Measurements from ENCODE around the gene MRPL37.

DNA sequence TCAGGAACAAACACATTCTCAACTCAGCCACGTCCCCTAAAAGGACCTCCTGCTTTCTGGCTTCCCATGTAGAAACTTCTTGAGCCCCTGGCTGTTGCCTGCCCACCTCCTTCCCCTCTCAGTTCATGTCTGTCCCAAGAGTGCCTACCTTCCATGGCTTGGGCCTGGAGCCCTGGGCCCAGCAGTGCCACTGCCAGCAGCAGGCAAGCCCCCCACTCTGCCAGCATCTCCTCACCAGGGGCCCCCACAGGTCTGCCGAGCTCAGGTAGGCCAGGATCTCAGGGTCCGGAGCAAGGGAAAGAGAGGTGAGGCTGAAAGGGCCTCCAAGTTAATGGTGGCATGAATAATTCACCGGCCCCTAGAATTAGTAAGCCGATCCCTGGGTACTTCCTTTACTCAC is 47.3 kb upstream of the MRPL37 start, which contains the start of gene CDCP2:
- TF ChIP-seq CTCF (tag by site-specific recombination; IDR thresholded peaks at IDR 0.05), result no peak
- no peak for TF ChIP-seq ZNF707 (tag by site-specific recombination; IDR thresholded peaks at IDR 0.05)
- TF ChIP-seq ZNF274 (IDR thresholded peaks at IDR 0.05; ENCODE audit: low read length), result no peak
- TF ChIP-seq ZNF274 (tag by site-specific recombination; IDR thresholded peaks at IDR 0.05; ENCODE audit: borderline replicate concordance), result no peak
- TF ChIP-seq REST (tag by site-specific recombination; IDR thresholded peaks at IDR 0.05), result no peak
- TF ChIP-seq MYNN (tag by site-specific recombination; IDR thresholded peaks at IDR 0.05; ENCODE audit: borderline replicate concordance), result no peak
- TF ChIP-seq, protein P1, sequence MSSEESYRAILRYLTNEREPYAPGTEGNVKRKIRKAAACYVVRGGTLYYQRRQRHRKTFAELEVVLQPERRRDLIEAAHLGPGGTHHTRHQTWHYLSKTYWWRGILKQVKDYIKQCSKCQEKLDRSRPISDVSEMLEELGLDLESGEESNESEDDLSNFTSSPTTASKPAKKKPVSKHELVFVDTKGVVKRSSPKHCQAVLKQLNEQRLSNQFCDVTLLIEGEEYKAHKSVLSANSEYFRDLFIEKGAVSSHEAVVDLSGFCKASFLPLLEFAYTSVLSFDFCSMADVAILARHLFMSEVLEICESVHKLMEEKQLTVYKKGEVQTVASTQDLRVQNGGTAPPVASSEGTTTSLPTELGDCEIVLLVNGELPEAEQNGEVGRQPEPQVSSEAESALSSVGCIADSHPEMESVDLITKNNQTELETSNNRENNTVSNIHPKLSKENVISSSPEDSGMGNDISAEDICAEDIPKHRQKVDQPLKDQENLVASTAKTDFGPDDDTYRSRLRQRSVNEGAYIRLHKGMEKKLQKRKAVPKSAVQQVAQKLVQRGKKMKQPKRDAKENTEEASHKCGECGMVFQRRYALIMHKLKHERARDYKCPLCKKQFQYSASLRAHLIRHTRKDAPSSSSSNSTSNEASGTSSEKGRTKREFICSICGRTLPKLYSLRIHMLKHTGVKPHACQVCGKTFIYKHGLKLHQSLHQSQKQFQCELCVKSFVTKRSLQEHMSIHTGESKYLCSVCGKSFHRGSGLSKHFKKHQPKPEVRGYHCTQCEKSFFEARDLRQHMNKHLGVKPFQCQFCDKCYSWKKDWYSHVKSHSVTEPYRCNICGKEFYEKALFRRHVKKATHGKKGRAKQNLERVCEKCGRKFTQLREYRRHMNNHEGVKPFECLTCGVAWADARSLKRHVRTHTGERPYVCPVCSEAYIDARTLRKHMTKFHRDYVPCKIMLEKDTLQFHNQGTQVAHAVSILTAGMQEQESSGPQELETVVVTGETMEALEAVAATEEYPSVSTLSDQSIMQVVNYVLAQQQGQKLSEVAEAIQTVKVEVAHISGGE (tag by site-specific recombination; conservative IDR thresholded peaks at IDR 0.05; ENCODE audit: low read depth), result no peak
- TF ChIP-seq, protein P2, sequence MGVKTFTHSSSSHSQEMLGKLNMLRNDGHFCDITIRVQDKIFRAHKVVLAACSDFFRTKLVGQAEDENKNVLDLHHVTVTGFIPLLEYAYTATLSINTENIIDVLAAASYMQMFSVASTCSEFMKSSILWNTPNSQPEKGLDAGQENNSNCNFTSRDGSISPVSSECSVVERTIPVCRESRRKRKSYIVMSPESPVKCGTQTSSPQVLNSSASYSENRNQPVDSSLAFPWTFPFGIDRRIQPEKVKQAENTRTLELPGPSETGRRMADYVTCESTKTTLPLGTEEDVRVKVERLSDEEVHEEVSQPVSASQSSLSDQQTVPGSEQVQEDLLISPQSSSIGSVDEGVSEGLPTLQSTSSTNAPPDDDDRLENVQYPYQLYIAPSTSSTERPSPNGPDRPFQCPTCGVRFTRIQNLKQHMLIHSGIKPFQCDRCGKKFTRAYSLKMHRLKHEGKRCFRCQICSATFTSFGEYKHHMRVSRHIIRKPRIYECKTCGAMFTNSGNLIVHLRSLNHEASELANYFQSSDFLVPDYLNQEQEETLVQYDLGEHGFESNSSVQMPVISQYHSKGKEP (tag by site-specific recombination; IDR thresholded peaks at IDR 0.05), result no peak
- no peak for TF ChIP-seq ZNF571 (tag by site-specific recombination; IDR thresholded peaks at IDR 0.05)
- TF ChIP-seq, protein P3, sequence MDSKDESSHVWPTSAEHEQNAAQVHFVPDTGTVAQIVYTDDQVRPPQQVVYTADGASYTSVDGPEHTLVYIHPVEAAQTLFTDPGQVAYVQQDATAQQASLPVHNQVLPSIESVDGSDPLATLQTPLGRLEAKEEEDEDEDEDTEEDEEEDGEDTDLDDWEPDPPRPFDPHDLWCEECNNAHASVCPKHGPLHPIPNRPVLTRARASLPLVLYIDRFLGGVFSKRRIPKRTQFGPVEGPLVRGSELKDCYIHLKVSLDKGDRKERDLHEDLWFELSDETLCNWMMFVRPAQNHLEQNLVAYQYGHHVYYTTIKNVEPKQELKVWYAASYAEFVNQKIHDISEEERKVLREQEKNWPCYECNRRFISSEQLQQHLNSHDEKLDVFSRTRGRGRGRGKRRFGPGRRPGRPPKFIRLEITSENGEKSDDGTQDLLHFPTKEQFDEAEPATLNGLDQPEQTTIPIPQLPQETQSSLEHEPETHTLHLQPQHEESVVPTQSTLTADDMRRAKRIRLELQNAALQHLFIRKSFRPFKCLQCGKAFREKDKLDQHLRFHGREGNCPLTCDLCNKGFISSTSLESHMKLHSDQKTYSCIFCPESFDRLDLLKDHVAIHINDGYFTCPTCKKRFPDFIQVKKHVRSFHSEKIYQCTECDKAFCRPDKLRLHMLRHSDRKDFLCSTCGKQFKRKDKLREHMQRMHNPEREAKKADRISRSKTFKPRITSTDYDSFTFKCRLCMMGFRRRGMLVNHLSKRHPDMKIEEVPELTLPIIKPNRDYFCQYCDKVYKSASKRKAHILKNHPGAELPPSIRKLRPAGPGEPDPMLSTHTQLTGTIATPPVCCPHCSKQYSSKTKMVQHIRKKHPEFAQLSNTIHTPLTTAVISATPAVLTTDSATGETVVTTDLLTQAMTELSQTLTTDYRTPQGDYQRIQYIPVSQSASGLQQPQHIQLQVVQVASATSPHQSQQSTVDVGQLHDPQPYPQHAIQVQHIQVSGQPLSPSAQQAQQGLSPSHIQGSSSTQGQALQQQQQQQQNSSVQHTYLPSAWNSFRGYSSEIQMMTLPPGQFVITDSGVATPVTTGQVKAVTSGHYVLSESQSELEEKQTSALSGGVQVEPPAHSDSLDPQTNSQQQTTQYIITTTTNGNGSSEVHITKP (tag by site-specific recombination; IDR thresholded peaks at IDR 0.05), result no peak
- TF ChIP-seq YY1 (tag by site-specific recombination; IDR thresholded peaks at IDR 0.05), result no peak
- TF ChIP-seq ZNF362 (tag by site-specific recombination; IDR thresholded peaks at IDR 0.05), result no peak
- no peak for TF ChIP-seq EGR2 (tag by site-specific recombination; IDR thresholded peaks at IDR 0.05; ENCODE audit: low read depth)
- TF ChIP-seq ZNF311 (tag by site-specific recombination; IDR thresholded peaks at IDR 0.05; ENCODE audit: borderline replicate concordance), result no peak

Measured in HEK293 (cell line).